PC-9 (cell line): ENCODE data around the gene TMEFF2. TPM values are rescaled to one million over a fixed set of nuclear protein-coding genes. Genes with fewer than 3 reads are reported as not detected.
A peak's percentile ranks its signal among the peaks of the same experiment; 100 is the strongest.

ENCODE experiments used
- Bru-seq: library from RNA; stranded (reverse); fragments of 400-500 nt; gene quantifications from one replicate; lab custom pipeline; 2021; lab: Mats Ljungman, UMichigan
- BruChase-seq, 2 experiments: library from RNA; stranded (reverse); fragments of 400-500 nt; gene quantifications; one replicate each; lab custom pipeline; 2021; lab: Mats Ljungman, UMichigan
- BruUV-seq: library from RNA; stranded (reverse); fragments of 400-500 nt; replicated peaks from 2 replicates; lab custom pipeline; 2021; lab: Mats Ljungman, UMichigan
- CTCF ChIA-PET: fragments of 300-600 bp; sonication (Branson Sonifier 250); formaldehyde crosslinking; loops from one replicate; lab custom pipeline; 2022; ENCODE audit warnings: antibody characterized with exemption; lab: Charles Lee
- POLR2A ChIA-PET: fragments of 300-600 bp; sonication (Branson Sonifier 250); formaldehyde crosslinking; loops from one replicate; lab custom pipeline; 2022; ENCODE audit warnings: antibody characterized with exemption; ENCODE audit not compliant: unreplicated experiment; lab: Charles Lee
- DNase-seq, 2 experiments: peaks; one replicate each; pipeline versions ENCODE4 v3.0.0 to v3.0.0-alpha.2; 2015 to 2022; ENCODE audit warnings: mixed read lengths in 1 of 2
- H2AFZ ChIP-seq: fragments of 200-600 bp; sonication (generic); 2 replicates; pipeline ENCODE4 v1.8.1; 2017; ENCODE audit warnings: antibody characterized with exemption
- H3F3A ChIP-seq: fragments of 200-600 bp; sonication (generic); 2 replicates; pipeline ENCODE4 v1.8.1; 2017; ENCODE audit warnings: antibody characterized with exemption, mild to moderate bottlenecking, low read depth; ENCODE audit not compliant: insufficient read depth
- H3K27ac ChIP-seq: fragments of 200-600 bp; sonication (generic); 2 replicates; pipeline ENCODE4 v1.6.1; 2016; ENCODE audit warnings: mixed run types
- H3K27me3 ChIP-seq: fragments of 200-600 bp; sonication (generic); 2 replicates; pipeline ENCODE4 v1.6.1; 2016; ENCODE audit warnings: low read depth, mixed run types; ENCODE audit not compliant: insufficient read depth
- H3K36me3 ChIP-seq: fragments of 200-600 bp; sonication (generic); 2 replicates; pipeline ENCODE4 v1.6.1; 2016; ENCODE audit warnings: low read depth, mixed run types
- H3K4me1 ChIP-seq: fragments of 200-600 bp; sonication (generic); replicated peaks from 2 replicates; pipeline ENCODE4 v1.6.1; 2016; ENCODE audit warnings: mixed run types; ENCODE audit not compliant: insufficient read depth
- H3K4me2 ChIP-seq: fragments of 200-600 bp; sonication (generic); 2 replicates; pipeline ENCODE4 v1.6.1; 2017; ENCODE audit warnings: mixed run types
- H3K4me3 ChIP-seq: fragments of 200-600 bp; sonication (generic); 2 replicates; pipeline ENCODE4 v1.6.1; 2016; ENCODE audit warnings: mixed run types
- H3K79me2 ChIP-seq: fragments of 200-600 bp; sonication (generic); 2 replicates; pipeline ENCODE4 v1.6.1; 2017; ENCODE audit warnings: low read depth, mixed run types
- H3K9me2 ChIP-seq: fragments of 200-600 bp; sonication (generic); 2 replicates; pipeline ENCODE4 v1.8.1; 2017; ENCODE audit warnings: mild to moderate bottlenecking; ENCODE audit not compliant: insufficient read depth
- H3K9me3 ChIP-seq: fragments of 200-600 bp; sonication (generic); 2 replicates; pipeline ENCODE4 v1.8.1; 2016; ENCODE audit warnings: low read depth; ENCODE audit not compliant: insufficient read depth
- H4K20me1 ChIP-seq: fragments of 200-600 bp; sonication (generic); 2 replicates; pipeline ENCODE4 v1.8.1; 2017; ENCODE audit not compliant: insufficient read depth
- EZH2 ChIP-seq: fragments of 200-600 bp; sonication (generic); IDR thresholded peaks from 2 replicates; pipeline ENCODE4 v1.8.0; 2017; ENCODE audit warnings: antibody characterized with exemption, low read depth
- intact Hi-C: fragments of 100-400 bp; cut with micrococcal nuclease; formaldehyde crosslinking; loops from one replicate; pipeline ENCODE4 v1.10.0; 2022; ENCODE audit not compliant: unreplicated experiment
- long read RNA-seq: library from polyadenylated mRNA; stranded (forward); transcript quantifications from one replicate; pipeline ENCODE4 v2.0.0, GENCODE V29; 2022
- total RNA-seq: library from RNA; stranded (reverse); gene quantifications from 2 replicates; pipeline ENCODE4 v1.2.3, GENCODE V29; 2021
- TF ChIP-seq, protein P1 (sequence below): fragments of 200-600 bp; sonication (generic); conservative IDR thresholded peaks from 2 replicates; pipeline ENCODE4 v1.6.1; 2017; ENCODE audit warnings: mixed run types, antibody characterized with exemption, mild to moderate bottlenecking, moderate library complexity

TMEFF2 gene, protein sequence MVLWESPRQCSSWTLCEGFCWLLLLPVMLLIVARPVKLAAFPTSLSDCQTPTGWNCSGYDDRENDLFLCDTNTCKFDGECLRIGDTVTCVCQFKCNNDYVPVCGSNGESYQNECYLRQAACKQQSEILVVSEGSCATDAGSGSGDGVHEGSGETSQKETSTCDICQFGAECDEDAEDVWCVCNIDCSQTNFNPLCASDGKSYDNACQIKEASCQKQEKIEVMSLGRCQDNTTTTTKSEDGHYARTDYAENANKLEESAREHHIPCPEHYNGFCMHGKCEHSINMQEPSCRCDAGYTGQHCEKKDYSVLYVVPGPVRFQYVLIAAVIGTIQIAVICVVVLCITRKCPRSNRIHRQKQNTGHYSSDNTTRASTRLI
- total RNA-seq: not detected in 2 replicates
- percentile 4 among the genes with signal in this experiment for Bru-seq, nascent RNA
- BruChase-seq, experiment 1, labeled RNA remaining after a 2-hour chase: percentile 1 among the genes with signal in this experiment
- percentile 1 among the genes with signal in this experiment for BruChase-seq, experiment 2, labeled RNA remaining after a 6-hour chase
- long read RNA-seq: 0 reads

DNA sequence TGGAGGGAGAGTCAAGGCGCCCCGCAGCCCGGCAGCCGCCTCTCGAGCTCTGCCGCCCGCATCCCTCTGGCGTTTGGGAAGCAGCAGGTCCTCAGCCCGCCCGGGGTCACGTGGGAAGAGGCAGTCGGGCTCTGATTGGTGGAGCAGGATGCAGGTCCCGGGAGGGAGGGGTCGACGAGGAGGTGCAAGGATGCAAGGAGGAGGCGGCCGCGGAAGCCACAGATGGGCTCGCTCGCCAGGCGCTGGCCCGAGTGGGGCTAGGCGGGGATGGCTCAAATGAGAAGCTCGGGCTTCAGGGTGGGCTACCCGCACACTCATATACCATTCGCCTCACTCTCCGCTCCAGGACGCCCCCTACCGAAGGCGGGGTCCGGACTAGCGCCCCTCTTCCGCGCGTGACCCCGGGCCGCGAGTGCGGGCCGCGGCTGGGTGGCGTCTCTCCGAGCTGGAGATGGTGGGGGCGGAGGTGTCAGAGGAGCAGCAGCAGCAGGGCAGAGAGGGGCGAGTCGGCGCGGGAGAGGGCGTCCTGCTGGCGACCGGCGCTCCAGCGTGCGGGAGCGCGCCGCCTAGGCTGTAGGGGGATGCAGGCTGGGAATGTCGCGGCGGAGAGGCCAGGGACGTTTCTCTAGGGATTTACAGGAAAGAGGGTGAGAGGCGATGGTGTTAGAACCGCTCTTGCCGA is at the start of gene TMEFF2:
TSS of gene TMEFF2 (minus strand) at position 68 of the 682 bp plus-strand sequence. CDS start 409 bp downstream, outside the sequence.
- no peak within 1 kb of the TSS for H2AFZ ChIP-seq
- H3K9me2 ChIP-seq: no peaks in the 10 kb centered on the region
- no peak within 1 kb of the TSS for H3K4me3 ChIP-seq
- H3K4me2 ChIP-seq: no peak within 1 kb of the TSS
- H3K27me3 ChIP-seq: no peaks in the 10 kb centered on the region
- H3F3A ChIP-seq: no peaks in the 10 kb centered on the region
- H3K9me3 ChIP-seq: no peaks in the 10 kb centered on the region
- H3K4me1 ChIP-seq: no peaks in the 10 kb centered on the region
- ChIA-PET CTCF (no interaction called here), POLR2A (no interaction called here)
- intact Hi-C loops: no loop called here
- DNase-seq: no peak
- no peaks in the 10 kb centered on the region for H4K20me1 ChIP-seq
- H3K79me2 ChIP-seq: no peaks in the 10 kb centered on the region
- H3K27ac ChIP-seq: no peak within 1 kb of the TSS
- H3K36me3 ChIP-seq: no peaks in the 10 kb centered on the region
- no TSS peak for BruUV-seq
- TF ChIP-seq, protein P1, sequence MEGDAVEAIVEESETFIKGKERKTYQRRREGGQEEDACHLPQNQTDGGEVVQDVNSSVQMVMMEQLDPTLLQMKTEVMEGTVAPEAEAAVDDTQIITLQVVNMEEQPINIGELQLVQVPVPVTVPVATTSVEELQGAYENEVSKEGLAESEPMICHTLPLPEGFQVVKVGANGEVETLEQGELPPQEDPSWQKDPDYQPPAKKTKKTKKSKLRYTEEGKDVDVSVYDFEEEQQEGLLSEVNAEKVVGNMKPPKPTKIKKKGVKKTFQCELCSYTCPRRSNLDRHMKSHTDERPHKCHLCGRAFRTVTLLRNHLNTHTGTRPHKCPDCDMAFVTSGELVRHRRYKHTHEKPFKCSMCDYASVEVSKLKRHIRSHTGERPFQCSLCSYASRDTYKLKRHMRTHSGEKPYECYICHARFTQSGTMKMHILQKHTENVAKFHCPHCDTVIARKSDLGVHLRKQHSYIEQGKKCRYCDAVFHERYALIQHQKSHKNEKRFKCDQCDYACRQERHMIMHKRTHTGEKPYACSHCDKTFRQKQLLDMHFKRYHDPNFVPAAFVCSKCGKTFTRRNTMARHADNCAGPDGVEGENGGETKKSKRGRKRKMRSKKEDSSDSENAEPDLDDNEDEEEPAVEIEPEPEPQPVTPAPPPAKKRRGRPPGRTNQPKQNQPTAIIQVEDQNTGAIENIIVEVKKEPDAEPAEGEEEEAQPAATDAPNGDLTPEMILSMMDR: no peak
- no peak for TF ChIP-seq EZH2

DNA sequence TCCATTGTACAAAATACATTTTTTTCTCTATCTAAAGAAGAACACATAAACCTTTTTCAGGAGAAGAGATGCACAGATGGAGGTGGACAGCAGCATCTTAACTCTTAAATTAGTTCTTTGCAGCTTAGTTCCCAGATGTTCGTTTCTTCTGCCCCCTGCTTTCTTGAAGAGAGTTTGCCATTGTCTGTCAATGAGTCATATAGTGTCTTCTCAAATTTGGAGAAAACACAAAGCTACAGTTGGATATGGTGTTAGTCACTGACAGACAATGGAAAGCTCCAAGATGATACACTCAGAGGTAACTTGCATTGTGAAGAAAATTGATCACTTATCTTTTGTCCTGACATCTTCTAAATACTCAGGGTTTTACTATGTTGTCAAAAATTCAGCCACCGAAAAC is 48.8 kb upstream of the TMEFF2 start:
- no peak overlapping the region for H3K4me3 ChIP-seq
- H3K4me1 ChIP-seq: no peaks in the 10 kb centered on the region
- no peak for TF ChIP-seq EZH2
- TF ChIP-seq, protein P1: no peak
- H3K27ac ChIP-seq: no peak overlapping the region
- BruUV-seq: no TSS peak
- H4K20me1 ChIP-seq: no peaks in the 10 kb centered on the region
- no peak overlapping the region for H2AFZ ChIP-seq
- no peaks in the 10 kb centered on the region for H3K9me3 ChIP-seq
- intact Hi-C loops: no loop called here
- no peak overlapping the region for H3K4me2 ChIP-seq
- DNase-seq: no peak
- no peaks in the 10 kb centered on the region for H3F3A ChIP-seq
- ChIA-PET CTCF (no interaction called here), POLR2A (no interaction called here)
- no peaks in the 10 kb centered on the region for H3K27me3 ChIP-seq
- no peaks in the 10 kb centered on the region for H3K79me2 ChIP-seq
- H3K9me2 ChIP-seq: no peaks in the 10 kb centered on the region
- H3K36me3 ChIP-seq: no peaks in the 10 kb centered on the region

DNA sequence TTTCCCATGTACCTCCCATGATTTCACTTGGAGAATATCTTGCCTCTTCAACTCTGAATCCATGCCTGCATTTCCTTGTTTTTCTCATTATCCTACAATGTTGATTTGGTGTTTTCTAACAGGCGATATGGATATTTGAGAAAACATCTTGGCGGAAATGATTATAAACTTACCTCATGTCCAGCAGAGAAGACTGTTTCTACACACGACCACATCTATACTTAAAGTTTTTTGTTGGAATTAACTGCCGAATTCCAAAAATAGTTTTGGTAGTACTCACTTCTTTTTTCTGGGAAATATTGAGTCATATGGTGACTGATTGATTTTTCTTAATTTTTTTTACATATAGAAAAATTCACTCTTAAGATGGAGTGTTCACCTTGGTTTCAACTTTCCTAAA is 41.4 kb upstream of the TMEFF2 start:
- no peaks in the 10 kb centered on the region for H3K36me3 ChIP-seq
- POLR2A ChIA-PET: no interaction called here
- no peaks in the 10 kb centered on the region for H3F3A ChIP-seq
- H4K20me1 ChIP-seq: no peaks in the 10 kb centered on the region
- intact Hi-C loops: no loop called here
- CTCF ChIA-PET: no interaction called here
- H3K4me3 ChIP-seq: no peak overlapping the region
- no peaks in the 10 kb centered on the region for H3K9me2 ChIP-seq
- TF ChIP-seq EZH2: no peak
- TF ChIP-seq, protein P1: no peak
- no peaks in the 10 kb centered on the region for H3K9me3 ChIP-seq
- H3K4me1 ChIP-seq: no peaks in the 10 kb centered on the region
- no peak overlapping the region for H3K27ac ChIP-seq
- no peak for DNase-seq
- no peaks in the 10 kb centered on the region for H3K27me3 ChIP-seq
- no peak overlapping the region for H3K4me2 ChIP-seq
- no peak overlapping the region for H2AFZ ChIP-seq
- no TSS peak for BruUV-seq
- no peaks in the 10 kb centered on the region for H3K79me2 ChIP-seq
